Measurements from ENCODE around the gene WDR18.

WDR18 gene

DNA sequence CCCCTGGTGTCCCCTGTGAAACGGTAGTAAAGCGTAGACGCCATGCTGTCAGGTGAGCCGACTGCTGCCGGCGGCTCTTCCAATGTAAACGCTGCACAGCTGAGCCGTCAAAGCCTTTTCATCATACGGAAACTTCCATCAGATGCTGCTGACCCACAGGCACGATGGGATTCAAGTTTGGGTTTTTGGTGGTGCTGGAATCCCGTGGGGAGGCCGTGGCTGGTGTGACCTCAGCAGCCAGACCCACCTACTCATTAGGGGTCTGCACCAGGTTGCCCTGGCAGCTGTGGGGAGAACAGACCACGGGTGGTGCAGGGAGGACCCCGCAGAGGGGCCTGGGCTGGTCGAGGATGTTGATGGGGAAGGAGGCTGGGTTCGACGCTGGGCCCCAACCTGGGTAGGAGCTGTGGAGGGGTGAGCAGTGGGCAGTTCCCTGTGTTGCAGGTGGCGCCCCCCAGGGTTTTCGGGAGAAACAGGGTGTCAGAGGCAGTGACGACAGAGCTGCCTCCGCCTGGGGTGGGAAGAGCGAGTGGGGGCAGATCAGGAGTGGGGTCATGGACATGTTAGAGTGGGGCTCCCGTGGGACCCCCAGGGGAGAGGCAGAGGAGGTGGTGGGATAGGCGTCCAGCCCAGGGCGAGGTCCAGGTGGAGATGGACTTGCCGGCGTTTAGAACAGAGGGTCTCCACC lies 22.7 kb downstream of the WDR18 start:
- TF ChIP-seq, protein P1, sequence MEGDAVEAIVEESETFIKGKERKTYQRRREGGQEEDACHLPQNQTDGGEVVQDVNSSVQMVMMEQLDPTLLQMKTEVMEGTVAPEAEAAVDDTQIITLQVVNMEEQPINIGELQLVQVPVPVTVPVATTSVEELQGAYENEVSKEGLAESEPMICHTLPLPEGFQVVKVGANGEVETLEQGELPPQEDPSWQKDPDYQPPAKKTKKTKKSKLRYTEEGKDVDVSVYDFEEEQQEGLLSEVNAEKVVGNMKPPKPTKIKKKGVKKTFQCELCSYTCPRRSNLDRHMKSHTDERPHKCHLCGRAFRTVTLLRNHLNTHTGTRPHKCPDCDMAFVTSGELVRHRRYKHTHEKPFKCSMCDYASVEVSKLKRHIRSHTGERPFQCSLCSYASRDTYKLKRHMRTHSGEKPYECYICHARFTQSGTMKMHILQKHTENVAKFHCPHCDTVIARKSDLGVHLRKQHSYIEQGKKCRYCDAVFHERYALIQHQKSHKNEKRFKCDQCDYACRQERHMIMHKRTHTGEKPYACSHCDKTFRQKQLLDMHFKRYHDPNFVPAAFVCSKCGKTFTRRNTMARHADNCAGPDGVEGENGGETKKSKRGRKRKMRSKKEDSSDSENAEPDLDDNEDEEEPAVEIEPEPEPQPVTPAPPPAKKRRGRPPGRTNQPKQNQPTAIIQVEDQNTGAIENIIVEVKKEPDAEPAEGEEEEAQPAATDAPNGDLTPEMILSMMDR (IDR thresholded peaks at IDR 0.05): no peak

DNA sequence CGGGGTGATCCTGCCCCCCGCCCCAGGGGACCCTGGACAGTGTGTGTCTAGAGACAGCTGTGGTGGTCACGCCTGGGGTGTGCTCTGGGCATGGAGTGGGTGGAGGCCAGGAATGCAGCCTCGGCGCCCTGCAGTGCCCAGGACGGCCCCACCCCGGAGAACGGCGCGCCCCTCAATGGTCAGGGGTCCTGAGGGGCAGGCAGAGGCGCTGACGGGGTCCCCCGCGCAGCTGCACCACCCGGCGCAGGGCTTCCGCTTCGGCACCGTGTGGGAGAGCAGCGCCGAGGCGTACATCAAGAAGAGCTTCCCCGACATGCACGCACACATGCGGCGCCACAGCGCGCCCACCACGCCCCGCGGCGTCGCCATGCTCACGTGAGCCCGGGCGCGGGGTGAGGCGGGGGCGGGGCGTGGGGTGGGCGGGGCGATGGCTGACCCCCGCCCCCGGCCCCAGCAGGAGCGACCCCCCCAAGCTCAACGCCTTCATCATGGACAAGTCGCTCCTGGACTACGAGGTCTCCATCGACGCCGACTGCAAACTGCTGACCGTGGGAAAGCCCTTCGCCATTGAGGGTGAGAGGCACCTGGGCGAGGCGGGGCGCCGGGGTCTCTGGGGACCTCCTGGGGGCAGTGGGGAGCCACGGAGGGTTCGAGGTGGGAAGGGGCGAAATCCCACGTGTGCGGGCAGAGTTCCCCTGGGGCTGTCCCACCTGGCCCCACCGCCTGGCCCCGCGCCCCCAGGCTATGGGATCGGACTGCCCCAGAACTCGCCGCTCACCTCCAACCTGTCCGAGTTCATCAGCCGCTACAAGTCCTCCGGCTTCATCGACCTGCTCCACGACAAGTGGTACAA lies 23.5 kb downstream of the WDR18 start:
- TF ChIP-seq, protein P1 (IDR thresholded peaks at IDR 0.05): no peak

DNA sequence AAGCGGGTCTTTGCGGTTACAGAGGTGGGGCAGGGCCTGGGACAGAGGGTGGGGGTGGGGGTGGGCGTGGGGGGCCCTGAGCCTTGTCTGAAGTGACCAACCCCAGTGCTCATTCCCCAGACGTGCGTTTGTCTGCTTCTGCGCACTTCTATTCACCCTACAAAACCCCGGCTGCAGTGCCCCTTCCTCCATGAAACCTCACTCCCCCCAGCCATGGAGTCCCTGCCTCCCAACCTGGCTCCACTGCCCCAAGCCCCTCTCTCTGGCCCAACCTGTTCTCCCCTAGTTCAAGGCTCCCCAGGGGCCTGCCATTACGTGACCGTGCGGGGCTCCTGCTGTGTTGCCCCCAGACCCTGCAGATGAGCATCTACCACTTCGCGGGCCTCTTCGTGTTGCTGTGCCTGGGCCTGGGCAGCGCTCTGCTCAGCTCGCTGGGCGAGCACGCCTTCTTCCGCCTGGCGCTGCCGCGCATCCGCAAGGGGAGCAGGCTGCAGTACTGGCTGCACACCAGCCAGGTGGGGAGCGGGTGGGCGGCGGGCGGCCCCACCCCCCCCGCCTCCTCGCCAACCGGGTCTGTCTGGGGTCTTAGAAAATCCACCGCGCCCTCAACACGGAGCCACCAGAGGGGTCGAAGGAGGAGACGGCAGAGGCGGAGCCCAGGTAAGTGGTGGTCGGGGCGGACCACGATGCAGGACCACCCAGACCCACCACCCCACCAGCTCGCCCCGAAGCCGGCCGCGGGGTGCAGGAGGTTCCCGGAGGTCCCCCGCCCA lies 24.3 kb downstream of the WDR18 start:
- TF ChIP-seq, protein P1 (IDR thresholded peaks at IDR 0.05): no peak

DNA sequence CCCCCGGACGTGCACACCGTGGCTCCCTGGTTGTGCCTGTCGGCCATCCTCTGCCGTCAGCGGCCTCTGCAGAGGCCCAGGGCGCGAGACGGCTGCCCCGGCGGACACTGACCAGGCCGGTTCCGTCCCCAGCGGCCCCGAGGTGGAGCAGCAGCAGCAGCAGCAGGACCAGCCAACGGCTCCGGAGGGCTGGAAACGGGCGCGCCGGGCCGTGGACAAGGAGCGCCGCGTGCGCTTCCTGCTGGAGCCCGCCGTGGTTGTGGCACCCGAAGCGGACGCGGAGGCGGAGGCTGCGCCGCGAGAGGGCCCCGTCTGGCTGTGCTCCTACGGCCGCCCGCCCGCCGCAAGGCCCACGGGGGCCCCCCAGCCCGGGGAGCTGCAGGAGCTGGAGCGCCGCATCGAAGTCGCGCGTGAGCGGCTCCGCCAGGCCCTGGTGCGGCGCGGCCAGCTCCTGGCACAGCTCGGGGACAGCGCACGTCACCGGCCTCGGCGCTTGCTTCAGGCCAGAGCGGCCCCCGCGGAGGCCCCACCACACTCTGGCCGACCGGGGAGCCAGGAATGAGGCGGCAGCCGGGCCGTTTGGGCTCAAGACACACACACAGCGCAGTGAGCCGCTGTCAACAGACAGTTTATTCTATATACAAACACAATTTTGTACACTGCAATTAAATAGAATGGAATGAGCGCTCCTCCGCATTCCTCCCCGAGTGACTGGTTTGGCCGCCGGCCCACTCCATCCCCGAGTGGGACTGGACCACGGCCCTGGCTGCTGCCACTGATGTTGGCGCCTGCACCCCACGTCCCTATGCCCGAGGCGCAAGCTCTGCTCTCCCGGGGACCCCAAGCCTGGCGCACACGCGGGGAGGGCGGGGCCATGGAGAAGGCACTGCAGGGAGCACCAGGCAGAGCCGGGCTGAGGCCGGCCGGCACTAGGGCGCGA lies 25.2 kb downstream of the WDR18 start:
- TF ChIP-seq, protein P1 (IDR thresholded peaks at IDR 0.05): no peak

DNA sequence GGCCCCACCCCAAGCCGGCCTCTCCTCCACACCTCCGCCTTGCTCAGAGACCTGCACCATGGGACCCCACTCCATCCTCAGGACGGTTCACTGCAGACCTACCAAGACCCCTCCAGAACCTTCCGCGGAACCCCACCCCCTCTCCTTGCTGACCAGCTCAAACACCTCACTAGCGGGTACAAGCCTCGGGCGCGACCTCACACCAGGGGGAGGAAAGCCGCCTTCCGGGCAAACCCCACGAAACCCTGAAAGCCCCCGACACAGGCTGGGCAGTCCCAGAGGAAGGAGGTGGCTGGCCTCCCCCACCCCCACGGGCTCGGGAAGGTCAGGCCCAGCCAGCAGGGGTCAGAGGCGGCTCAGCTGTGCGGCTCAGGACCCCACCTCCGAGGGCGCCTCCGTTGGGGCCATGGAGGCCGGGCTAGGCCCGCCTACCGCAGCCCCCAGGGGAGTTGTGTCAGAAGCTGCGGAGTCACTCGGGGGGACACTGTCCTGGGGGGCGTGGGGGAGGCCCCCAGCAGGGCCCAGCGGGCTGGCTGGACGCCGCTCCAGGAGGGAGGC lies 25.9 kb downstream of the WDR18 start:
- TF ChIP-seq, protein P1 (IDR thresholded peaks at IDR 0.05): no peak

DNA sequence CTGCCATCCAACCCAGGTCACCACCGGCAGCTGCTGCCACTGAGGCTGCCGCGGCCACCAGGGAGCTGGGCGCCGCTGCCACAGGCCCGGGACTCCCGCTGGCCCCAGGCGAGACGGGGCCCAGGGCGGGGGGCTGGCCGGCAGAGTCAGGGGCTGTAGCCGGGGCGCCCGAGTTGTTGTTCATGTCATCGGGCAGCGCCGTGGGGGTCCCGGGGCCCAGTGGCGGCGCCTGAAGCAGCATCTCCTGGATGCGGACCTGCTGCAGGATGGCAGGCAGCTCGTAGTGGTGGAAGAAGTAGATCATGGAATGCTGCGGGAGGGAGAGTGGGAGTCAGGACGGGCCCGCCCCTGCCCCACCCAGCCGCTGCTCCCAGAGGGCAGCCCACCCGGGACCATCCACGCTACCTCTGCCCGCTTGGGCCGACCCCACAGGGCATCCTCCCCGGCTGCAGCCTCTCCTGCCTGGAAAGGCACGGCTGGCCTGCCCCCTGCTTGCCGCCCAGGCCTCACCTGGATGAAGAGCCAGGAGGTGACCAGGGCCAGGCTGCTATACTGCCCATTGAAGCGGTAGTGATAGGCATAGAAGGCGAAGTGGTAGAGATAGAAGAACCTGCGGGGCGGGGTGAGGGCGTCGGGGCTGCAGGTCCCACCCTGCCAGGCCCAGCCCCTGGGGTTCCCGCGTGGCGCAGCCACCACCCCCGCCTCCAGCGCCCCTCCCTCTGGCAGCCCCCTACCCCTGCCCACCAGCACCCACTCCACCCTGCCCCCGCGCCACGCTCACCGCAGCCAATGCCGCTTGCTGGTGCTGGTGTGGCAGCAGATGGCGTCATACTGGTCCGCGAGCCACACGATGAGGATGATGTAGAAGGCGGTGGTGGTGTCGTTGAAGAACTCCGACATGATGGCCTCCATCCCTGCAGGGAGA lies 26.7 kb downstream of the WDR18 start:
- TF ChIP-seq, protein P1 (IDR thresholded peaks at IDR 0.05): no peak

Measured in LNCAP (cell line).